HG02943 (cell line): ENCODE data around the gene SLC7A9.

Experiments used
- ATAC-seq: cut with Tn5 transposase; IDR thresholded peaks from one replicate; pipeline ENCODE4 v1.9.1; 2021; ENCODE audit warnings: mild to moderate bottlenecking, low read depth, moderate library complexity; ENCODE audit not compliant: unreplicated experiment

The SLC7A9 gene

DNA sequence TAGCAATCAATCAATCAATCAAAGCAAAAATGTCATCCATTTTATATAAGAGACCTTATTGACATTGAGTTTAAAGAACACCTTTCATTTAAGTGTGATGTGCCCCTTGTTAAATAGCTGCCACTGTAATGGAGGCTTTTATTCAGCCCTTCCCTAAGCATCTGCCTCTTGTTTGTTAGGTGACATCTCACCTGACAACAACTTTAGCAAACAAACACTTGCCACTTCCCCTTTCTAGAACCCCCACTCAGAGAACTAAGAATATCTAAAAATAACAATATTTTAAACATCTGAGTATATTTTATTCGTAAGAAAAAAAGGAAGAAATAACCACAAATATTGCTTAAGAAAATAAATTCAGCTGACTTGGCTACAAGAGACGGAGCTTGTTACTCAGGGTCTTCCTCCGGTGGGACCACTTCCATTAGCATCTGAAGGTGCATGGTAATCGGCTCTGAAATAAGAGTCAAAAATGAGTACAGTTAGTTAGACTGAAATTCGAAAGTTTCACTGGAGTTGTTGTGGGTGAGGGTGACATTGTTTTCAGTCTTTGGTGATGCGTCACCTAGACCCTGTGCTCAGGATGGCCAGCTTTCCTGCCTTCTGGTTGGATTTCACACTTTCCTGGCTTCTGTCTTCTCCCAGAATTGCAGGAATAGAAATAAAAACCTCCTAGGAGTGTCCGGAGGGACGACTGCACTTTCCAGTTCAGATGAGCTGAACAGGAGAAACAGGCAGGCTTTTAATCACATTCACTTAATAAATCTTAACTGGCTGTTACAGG lies 39.1 kb downstream of the SLC7A9 start:
- ATAC-seq, result no peak

DNA sequence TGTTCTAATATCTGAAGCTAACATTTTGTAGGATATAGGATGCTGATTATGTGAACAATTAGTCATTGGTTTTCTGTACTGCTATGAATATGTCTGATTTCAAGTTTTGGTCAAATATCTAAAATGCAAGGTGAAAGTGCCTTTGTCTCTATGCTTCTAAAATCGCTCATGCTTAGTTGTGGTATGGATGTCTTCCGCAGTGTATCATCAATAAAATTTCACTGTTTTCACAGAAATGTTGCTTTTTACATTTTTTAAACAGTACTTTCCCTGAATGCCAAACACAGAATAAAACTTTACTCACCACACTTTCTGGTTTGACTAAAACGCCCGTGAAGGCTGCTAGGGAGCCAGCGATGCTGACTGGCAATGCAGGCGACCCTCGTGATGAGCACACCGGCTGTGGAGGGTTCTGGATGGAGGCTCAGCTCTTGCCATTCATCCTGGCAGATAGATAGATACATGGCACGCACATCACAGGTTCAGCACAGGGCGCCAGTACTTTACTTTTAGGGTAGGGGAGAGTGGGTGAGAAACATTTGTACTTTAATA lies 40.1 kb downstream of the SLC7A9 start:
- ATAC-seq, result no peak

DNA sequence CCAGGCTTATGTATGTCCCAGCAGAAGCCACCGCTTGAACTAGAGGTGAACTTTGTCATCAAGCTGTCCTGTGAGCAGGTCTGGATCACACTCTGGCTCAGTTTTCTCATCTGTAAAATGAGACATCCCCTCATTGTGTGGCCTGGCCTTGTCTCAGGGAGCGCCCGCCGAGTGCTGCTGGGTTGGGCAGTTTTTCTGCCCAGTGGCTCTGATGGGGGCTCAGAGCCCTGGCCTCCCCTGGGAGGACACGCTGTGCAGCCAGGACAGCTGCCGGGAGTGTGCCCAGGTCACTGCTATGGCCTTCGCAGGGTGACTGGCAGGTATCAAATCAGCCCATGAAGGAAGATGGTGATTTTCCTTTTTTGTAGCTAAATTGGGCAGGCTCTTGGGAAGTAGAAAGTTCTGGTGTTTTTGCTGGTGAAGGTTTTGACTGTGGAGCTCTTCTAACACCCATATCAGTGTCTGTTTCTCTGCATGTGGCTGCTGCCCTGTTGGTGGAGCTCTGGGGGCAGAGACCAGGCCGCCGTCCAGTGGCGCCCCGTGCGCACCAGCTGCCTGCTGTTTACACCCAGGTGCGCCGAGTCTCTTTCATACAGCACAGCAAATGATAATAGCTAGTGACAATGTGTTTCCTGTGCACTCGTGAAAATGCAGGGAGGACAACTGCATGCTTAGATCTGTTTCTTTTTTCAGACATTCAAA lies 40.8 kb downstream of the SLC7A9 start:
- ATAC-seq, result no peak

DNA sequence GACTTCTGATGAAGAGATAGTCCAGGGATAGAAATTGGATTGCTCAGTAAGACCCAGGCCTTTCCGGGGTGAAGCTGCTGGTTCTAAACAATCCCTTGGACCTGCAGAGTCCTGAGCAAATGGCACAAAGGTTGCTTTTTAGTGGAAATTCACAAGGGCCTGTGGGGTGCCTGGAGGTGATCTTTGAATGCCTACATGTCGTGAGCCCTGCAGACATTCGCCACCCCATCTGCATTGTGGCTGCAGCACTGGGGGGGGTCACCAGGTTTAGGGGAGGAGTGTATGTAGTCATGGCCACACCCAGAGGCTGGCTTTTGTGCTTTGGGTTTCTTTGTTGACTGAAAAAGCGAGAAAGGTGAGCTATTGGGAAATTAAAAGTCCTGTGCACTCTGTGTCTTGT lies 41.4 kb downstream of the SLC7A9 start:
- ATAC-seq, result no peak

DNA sequence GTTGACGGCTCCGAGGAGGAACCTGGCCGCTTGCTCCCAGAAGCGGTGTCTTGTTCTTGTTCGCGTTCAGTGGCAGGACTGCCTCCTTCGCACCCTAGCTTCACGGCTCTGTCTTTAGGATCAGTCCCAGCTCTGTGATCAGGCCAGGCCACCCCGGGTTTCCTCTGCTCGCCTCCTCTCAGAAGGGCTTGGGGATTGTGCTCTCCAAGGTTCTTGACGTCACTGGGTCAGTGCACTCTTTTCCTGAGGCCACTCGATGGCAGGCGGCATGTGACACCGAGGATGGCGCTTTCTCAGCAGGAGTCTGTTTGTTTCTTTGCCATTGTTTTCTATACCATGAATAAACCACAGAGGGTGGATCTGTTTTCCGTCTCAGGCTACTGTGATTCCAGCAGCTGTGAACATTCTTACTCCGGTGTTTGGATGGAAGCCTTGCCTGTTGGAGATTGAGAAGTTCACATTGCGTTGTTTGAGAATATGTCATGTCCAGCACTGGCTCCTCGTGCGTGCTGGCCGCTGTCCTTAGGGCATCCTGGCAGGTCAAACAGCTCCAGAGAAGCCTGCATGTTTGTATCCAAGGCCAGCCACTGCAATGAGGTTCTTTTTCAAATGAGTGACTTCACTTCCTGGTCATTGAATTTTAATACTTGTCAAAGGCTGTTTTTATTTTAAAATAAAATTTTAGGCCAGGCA lies 44.5 kb downstream of the SLC7A9 start:
- ATAC-seq, result no peak

DNA sequence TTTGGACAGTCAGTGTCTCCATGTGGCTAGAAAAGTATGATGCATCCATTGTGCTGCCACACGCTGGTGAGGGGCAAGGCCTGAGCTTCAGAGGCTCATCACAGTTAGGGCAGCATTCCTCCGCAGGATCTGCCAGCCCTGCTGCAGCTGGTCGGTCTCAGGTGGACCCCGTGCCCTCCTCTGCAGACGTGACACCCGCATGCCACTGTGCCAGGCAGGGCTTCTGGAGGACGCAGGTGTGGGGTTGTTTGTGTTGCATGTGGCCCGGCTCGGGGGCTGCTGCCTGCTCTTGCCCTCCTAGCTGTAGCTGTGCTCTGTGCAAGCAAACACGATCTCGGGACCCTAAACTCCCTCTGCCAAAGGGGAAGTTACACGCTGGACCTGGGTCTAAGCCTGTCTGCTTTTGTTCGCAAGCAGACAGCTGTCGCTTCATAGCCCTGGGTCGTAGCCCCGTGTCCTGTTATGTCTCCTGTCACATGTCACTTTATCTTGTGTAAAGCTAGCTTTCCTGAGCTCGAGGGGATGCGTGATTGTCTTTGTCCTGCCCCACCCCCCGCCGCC lies 45.3 kb downstream of the SLC7A9 start:
- no peak for ATAC-seq

DNA sequence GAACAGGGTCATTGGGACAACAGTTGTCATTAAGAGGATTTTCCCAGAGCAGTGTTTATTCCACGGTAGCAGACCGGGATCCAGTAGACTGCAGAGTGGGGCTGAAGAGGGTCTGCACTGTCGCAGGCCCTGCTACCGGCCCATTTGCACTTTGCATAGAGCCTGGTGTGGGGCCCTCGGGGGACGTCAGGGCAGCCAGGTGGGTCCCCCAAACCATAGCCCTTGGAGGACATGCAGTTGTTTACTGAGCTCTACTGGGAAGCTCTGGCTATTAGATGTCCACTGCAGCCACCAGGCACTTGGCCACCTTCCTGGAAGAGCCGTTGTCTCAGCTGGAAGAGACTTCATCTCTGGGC lies 45.8 kb downstream of the SLC7A9 start:
- no peak for ATAC-seq

DNA sequence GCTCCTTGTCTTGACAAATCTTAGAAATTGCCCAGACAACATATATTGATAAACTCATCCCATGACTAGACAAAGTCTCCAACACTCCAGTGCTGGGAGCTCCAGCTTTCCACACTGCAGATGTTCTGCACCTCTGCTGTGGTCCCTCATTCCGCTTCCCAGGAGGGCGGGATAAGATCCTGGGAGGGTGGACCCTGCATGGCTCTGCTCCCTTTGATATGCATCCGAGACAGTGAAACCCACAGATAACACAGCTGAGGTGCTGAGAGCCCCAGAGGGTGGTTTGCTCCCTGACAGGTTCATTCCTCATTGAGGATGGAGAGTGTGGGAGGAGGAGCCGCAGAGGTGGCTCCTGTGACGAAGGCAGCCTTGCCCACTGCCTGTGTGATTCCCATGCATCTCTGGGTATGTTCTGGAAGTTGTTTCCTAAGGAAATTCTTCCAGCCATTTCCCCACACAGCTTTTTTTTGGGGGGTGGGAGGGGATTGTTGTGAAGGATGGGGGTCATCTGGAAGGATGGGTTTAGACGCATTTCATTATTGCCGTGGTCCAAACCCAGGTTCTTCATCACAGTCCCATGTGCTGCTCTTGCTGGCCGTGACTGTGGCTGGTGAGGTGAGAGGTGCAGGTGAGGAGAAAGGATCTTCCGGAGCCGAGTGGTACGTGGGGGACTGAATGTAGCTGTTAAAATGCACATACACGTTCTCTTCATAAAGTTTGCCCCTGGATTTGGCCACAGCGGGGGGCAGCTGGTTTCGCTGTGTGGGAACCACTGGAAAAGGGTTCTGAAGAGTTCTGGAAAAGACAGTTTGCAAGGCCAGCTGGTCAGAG lies 46.4 kb downstream of the SLC7A9 start:
- ATAC-seq, result no peak

DNA sequence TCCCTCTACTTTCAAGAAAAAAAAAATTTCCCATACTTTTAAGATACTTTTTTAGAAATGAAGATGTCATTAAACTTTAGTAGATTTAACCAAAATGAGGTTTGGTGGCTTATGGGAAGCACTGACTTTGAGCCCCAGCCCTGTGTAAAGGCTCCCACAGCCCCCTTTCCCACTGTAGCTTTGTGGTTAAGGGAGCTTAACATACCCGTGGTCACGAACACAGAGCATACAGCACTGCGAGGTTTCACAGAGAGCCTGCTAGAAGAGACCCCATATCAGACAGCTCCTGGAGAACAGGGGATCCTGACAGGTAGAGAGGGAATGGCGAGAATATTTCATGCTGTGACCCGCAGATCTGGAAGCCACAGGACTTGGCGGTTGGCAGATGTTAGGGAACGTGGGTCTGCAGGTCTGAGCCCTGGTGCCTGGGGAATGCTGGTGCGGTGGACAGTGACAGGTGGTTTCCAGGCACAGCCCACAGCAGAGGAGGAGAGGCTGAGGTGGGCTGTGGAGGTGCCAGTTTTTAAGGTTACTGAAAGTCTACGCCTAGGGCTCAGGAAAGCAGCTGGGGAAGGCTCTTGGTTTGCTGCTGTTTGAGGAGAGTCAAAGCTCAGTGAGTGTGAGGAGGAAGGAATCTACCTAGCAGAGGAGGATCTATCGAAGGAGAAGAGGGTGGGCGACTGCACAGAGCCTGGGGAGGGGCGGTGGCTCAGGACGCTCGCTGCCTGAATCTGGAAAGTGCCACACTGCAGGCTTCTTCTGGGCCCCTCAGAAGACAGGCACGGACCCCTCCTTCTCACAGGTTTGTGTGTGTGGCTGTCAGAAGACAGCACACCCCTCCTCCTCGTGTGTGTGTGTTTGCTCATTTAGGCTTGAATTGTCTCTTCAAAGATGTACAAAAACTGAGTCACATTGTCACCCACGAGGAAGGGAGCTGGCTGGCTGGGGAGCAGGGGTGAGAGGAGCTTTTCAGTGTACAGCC lies 49.9 kb downstream of the SLC7A9 start:
- no peak for ATAC-seq

DNA sequence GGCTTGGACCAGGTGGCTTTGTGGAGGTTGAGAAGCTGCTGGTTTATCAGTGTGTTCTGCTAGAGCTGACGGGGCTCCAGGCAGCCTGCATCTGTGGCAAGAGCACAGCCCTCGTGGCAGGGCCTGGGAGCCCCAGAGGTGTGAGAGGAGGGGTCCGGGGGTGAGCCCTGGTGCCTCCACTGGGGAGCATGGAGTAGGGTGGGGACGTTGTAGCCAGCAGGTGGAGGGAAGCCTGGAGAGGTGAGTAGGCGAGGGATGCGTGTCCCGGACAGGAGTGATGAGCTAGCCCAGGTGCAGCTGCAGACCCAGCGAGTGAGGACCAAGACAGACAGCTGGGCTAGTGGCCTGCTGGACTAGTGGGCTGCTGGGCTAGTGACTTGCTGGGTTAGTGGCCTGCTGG lies 51.0 kb downstream of the SLC7A9 start:
- no peak for ATAC-seq

DNA sequence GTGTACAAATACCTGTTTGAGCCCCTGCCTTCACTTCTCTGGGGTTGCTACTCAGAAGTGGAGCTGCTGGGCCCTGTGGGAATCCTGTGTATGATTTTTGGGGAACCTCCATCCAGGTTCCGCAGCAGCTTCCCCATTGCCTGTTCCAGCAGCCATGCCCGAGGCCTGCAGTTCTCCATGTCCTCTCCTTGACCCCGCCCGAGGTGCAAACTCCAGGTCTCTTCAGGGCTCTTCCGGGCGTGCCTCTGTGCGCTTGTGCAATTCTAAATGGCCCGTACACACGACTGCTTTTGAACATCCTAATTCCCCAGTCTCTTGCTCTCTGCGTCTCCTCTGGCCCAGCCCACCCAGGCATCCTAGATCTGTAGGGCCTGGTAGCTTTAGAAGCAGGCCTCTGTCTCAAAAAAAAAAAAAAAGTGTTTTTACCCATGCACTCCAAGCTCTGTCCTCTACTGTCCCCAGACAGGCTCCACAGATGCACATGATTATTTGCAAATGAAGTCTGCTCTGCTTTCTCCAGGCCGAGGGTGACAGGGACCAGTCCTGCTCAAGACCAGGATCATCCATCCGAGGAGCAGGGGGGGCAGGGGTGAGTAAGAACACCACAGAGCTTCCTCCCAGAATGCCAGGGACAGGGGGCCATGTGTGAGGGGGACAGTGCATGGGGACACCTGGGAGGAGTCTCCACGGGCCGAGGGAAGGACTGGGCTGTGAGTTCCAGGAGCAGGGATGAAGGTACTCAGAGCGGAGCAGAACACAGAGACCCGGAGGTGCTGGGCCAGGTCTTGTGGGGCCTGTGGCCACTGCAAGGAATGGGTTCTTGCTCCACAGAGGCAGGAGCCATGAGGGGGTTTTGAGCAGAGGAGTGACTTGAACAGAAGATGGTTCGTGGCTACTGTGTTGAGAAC lies 51.7 kb downstream of the SLC7A9 start:
- no peak for ATAC-seq

DNA sequence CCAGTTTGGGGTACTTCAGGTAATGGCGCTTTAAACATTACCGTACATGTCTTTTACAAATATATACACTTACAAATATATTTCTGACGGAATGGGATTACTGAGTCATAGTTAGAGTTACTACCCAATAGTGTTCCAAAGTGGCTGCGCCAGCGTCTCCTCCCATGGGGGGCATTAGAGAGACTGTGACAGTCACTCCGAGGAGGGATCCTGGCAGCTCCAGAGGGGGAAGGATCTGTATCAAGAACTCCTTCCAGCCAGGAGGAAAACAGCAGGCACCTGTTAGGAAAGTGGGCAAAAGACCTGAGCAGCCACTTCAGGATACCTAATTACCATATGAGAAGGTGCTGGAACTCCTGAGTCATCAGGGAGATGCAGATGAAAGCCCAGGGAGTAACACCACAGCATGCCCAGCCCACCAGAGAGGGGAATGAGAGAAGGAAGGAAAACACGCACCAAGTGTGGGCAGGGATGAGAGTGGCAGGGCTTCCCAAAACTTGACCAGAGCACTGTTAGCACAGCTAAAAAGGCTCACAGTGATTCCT lies 52.9 kb downstream of the SLC7A9 start:
- ATAC-seq, result no peak

DNA sequence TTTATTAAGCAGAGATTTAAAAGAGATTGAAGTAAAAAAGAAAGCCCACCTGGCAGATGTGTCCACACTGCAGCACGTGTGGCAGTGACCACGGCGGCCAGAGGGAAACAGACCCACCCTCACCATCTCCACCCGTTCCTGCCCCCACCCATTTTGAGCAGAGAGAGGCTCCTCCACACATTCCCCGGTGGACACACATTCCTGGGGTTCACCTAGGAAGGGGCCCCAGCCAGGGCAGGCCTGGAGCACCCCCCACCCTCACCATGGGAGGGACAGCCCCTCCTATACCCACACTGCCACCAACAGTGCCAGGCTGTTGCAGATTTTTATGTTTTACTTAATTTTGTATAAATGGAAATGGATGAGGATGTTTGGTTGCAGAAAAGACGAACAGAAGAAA lies 54.9 kb downstream of the SLC7A9 start:
- ATAC-seq, result no peak

DNA sequence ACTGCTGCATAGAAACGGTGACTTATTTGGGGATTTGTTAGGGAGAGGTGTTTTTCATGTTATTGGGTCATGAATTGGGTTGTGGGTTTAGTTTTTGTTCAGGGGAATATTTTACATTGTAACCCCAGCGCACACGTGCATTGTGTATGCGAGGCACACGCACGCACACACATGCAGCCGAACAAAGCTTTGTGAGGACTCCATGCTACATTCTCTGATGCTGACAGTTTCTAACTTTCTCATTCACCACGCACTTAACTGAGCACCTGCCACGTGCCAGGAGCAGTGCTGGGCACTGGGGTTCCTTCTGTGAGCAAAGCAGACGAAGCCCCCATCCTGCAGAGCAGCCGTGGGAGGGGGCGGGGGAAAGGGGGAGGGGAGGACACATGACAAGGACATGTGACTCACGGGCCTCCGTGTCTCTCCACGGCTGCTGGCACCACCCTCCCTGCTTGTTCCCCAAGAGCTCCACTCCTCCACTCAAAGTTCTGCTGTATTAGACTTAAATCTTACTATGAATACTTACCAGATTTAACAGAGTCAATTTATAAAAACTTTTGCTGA lies 55.6 kb downstream of the SLC7A9 start:
- no peak for ATAC-seq

DNA sequence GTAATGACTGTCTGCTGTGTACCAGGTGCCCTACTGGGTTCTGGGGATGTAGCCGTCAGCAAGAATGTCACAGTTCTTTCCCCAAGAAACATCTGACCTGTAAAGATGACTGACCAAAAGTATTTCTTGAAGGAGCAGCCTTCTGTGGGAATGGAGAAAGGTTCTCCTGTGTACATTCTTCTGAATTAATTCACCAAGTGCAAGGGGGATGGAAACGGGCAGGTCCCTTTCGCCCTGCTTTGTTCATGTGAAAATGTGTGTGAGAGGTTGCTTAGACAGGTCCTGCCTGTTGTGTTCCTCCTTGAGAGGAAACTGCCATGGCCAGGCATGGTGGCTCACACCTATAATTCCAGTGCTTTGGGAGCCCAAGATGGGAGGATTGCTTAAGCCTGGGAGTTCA lies 57.0 kb downstream of the SLC7A9 start:
- ATAC-seq, result no peak

DNA sequence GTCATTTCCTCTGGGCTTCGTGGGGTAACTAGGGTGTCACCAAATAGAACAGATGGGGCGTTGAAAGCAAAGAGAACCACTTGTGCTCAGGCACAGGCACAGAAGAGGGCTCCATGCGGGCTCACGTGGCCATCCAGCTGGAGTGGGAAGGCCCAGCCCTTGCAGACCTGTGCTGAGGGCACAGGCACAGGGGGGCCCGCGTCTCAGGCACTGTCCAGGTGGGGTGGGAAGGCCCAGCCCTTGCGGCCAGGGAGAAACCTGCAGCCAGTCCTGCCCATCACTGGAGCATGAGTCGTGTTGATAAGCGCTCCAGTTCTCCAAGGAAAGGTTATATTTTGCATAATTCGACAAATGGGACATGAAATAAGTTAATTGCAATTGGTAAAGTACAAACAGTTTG lies 57.5 kb downstream of the SLC7A9 start:
- ATAC-seq, result no peak

DNA sequence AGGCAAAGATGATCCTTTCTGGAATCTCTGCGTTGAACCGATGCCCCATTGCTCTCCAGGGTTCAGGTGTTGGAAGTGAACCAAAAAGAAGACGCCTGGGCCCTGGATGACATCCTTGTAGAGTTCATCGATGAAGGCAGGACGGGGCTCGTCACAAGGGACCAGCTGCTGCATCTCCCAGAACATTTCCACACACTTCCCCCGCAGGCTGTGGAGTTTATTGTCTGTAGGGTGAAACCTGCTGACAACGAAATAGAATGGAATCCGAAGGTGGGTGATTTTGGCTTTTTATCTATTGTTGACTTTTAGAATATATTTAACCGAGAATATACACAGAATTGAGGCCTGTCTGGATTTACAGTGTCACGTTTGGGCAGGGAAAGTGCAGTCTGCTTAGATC lies 58.4 kb downstream of the SLC7A9 start:
- ATAC-seq, result no peak
